Thymus (tissue), 11 donors: Measurements from ENCODE around the gene PSMA7. TPM values are rescaled to one million over a fixed set of nuclear protein-coding genes. Genes with fewer than 3 reads are reported as not detected.
A peak's percentile ranks its signal among the peaks of the same experiment; 100 is the strongest.

ENCODE experiments used
- DNase-seq, 9 donors: peaks; one replicate each; pipeline ENCODE4 v3.0.0-alpha.2; 2013; ENCODE audit warnings: low spot score in 9 of 9, low read depth in 6 of 9, missing footprints in 1 of 9
- H3K27ac ChIP-seq, 2 donors: one replicate each; pipeline ENCODE4 v1.5.1; 2013; ENCODE audit warnings: control low read depth in 1 of 2, low read depth in 1 of 2, low read length in 1 of 2, mild to moderate bottlenecking in 1 of 2, moderate library complexity in 1 of 2
- H3K27me3 ChIP-seq, 2 donors: one replicate each; pipeline ENCODE4 v1.5.1; 2013; ENCODE audit warnings: low read length in 1 of 2; ENCODE audit not compliant: control insufficient read depth in 2 of 2, insufficient read depth in 1 of 2
- H3K36me3 ChIP-seq, 2 donors: one replicate each; pipeline ENCODE4 v1.5.1; 2013; ENCODE audit warnings: low read length in 1 of 2, mild to moderate bottlenecking in 1 of 2, moderate library complexity in 1 of 2; ENCODE audit not compliant: control insufficient read depth in 2 of 2, insufficient read depth in 2 of 2
- H3K4me1 ChIP-seq, 2 donors: one replicate each; pipeline ENCODE4 v1.5.1; 2013; ENCODE audit warnings: low read length in 2 of 2; ENCODE audit not compliant: control insufficient read depth in 2 of 2, insufficient read depth in 2 of 2
- H3K4me3 ChIP-seq, 2 donors: one replicate each; pipeline ENCODE4 v1.5.1; 2013; ENCODE audit warnings: low read length in 2 of 2, control low read depth in 1 of 2, mild to moderate bottlenecking in 1 of 2
- H3K9me3 ChIP-seq, 2 donors: one replicate each; pipeline ENCODE4 v1.5.1; 2013; ENCODE audit warnings: low read length in 1 of 2, mild to moderate bottlenecking in 1 of 2; ENCODE audit not compliant: control insufficient read depth in 2 of 2, insufficient read depth in 1 of 2
- WGBS: extraction: QIAGEN DNeasy Blood & Tissue Kit; methylation state at CpG from one replicate; pipeline ENCODE4 v1.1.7; 2013; 5-methylcytosine and 5-hydroxymethylcytosine counted together
- polyA plus RNA-seq: library from polyadenylated mRNA; stranded (reverse); fragments of 200-250 nt; gene quantifications from one replicate; pipeline ENCODE4 v1.2.3, GENCODE V29; 2013
- total RNA-seq: library from RNA; stranded (reverse); fragments of 120-200 nt; gene quantifications from one replicate; pipeline ENCODE4 v1.2.4, GENCODE V29; 2013
- donor health status: healthy.

The PSMA7 gene
- total and polyA plus RNA-seq, 2 donors = 264 to 362 TPM

GRCh38 chr20:62131560-62132320 lies 11.5 kb downstream of the PSMA7 start:
- WGBS = 98% methylated on average over 25 of the region's 25 CpGs
- Histone ChIP-seq H3K27ac (no peak overlapping the region), H3K36me3 (peaks cover 80 to 96% of the 10 kb centered on the region in 2 donors), H3K4me1 (no peaks in the 10 kb centered on the region), H3K27me3 (no peaks in the 10 kb centered on the region), H3K9me3 (no peaks in the 10 kb centered on the region), H3K4me3 (no peak overlapping the region)
- DNase-seq = no peak

- Histone ChIP-seq H3K9me3 (no peaks in the 10 kb centered on the region), H3K4me1 (no peaks in the 10 kb centered on the region), H3K4me3 (no peak overlapping the region), H3K27me3 (no peaks in the 10 kb centered on the region), H3K27ac (no peak overlapping the region), H3K36me3 (peaks cover 82 to 95% of the 10 kb centered on the region in 2 donors)
- WGBS = 93% methylated on average over 20 of the region's 20 CpGs
- DNase-seq = no peak
These were observed 13.3 kb downstream of the PSMA7 start for GRCh38 chr20:62129731-62130531.

- H3K4me1 ChIP-seq = peaks cover 6 to 11% of the 10 kb centered on the region in 2 donors
- 94% methylated on average over 6 of the region's 6 CpGs for WGBS
- no peaks in the 10 kb centered on the region for H3K27me3 ChIP-seq
- no peak overlapping the region for H3K4me3 ChIP-seq
- H3K27ac ChIP-seq = peak overlapping the region in 1 of 2 donors; percentile 17
- no peaks in the 10 kb centered on the region for H3K9me3 ChIP-seq
- H3K36me3 ChIP-seq = peaks cover 70 to 93% of the 10 kb centered on the region in 2 donors
- DNase-seq = no peak
These were observed 14.7 kb downstream of the PSMA7 start for GRCh38 chr20:62128502-62128901.

- H3K4me1 ChIP-seq = peaks cover 12 to 16% of the 10 kb centered on the region in 2 donors
- peaks cover 63 to 86% of the 10 kb centered on the region in 2 donors for H3K36me3 ChIP-seq
- 95% methylated on average over 6 of the region's 6 CpGs for WGBS
- no peaks in the 10 kb centered on the region for H3K9me3 ChIP-seq
- peak overlapping the region in 1 of 2 donors; percentile 17 for H3K27ac ChIP-seq
- no peak for DNase-seq
- no peak overlapping the region for H3K4me3 ChIP-seq
- no peaks in the 10 kb centered on the region for H3K27me3 ChIP-seq
These were observed 15.4 kb downstream of the PSMA7 start for GRCh38 chr20:62127799-62128198.

GRCh38 chr20:62126141-62126540 lies 17.1 kb downstream of the PSMA7 start:
- H3K4me1 ChIP-seq = peaks cover 12 to 20% of the 10 kb centered on the region in 2 donors
- WGBS = 97% methylated on average over 20 of the region's 20 CpGs
- DNase-seq = no peak
- no peaks in the 10 kb centered on the region for H3K9me3 ChIP-seq
- no peaks in the 10 kb centered on the region for H3K27me3 ChIP-seq
- peaks cover 46 to 70% of the 10 kb centered on the region in 2 donors for H3K36me3 ChIP-seq
- no peak overlapping the region for H3K27ac ChIP-seq
- no peak overlapping the region for H3K4me3 ChIP-seq

GRCh38 chr20:62123450-62124118 lies 19.6 kb downstream of the PSMA7 start:
- H3K4me3 ChIP-seq = peak overlapping the region; percentile 54 to 92
- peaks cover 0 to 1% of the 10 kb centered on the region in 2 donors for H3K27me3 ChIP-seq
- 58% methylated on average over 19 of the region's 19 CpGs for WGBS
- DNase-seq = peak in 1 of 9 donors; percentile 26
- H3K27ac ChIP-seq = no peak overlapping the region
- H3K9me3 ChIP-seq = peaks cover 0 to 3% of the 10 kb centered on the region in 2 donors
- H3K4me1 ChIP-seq = peaks cover 28 to 46% of the 10 kb centered on the region in 2 donors
- peaks cover 31 to 46% of the 10 kb centered on the region in 2 donors for H3K36me3 ChIP-seq

- peak in 3 of 9 donors; percentile 59 to 75 (median 60) for DNase-seq
- Histone ChIP-seq H3K4me1 (peaks cover 35 to 53% of the 10 kb centered on the region in 2 donors), H3K9me3 (peaks cover 0 to 4% of the 10 kb centered on the region in 2 donors), H3K27ac (peak overlapping the region; percentile 71 to 91), H3K4me3 (peak overlapping the region; percentile 54 to 92), H3K27me3 (peaks cover 0 to 3% of the 10 kb centered on the region in 2 donors), H3K36me3 (peaks cover 30 to 38% of the 10 kb centered on the region in 2 donors)
- 1% methylated on average over 77 of the region's 77 CpGs for WGBS
These were observed 20.3 kb downstream of the PSMA7 start for GRCh38 chr20:62122654-62123449.
